ENCODE results near the gene ULK4. TPM values are rescaled to one million over a fixed set of nuclear protein-coding genes. Genes with fewer than 3 reads are reported as not detected.

ULK4 gene
- total and polyA plus RNA-seq, 9 of the 15 experiments (the other 6 are each of a cell fraction or from before 2014, with no cell fraction given), result 3.0 to 5.9 (median 3.5) TPM

- TF ChIP-seq KDM1A (IDR thresholded peaks at IDR 0.05), result peak; percentile 32 to 34; a peak in 1 of 4 replicates
- peak; percentile 45; the same call in 1 of the 2 replicates for TF ChIP-seq TCF7 (IDR thresholded peaks at IDR 0.05; ENCODE audit: borderline replicate concordance)
- TF ChIP-seq MIER1 (IDR thresholded peaks at IDR 0.05; ENCODE audit: low read depth), result no peak
- TF ChIP-seq, protein P1, sequence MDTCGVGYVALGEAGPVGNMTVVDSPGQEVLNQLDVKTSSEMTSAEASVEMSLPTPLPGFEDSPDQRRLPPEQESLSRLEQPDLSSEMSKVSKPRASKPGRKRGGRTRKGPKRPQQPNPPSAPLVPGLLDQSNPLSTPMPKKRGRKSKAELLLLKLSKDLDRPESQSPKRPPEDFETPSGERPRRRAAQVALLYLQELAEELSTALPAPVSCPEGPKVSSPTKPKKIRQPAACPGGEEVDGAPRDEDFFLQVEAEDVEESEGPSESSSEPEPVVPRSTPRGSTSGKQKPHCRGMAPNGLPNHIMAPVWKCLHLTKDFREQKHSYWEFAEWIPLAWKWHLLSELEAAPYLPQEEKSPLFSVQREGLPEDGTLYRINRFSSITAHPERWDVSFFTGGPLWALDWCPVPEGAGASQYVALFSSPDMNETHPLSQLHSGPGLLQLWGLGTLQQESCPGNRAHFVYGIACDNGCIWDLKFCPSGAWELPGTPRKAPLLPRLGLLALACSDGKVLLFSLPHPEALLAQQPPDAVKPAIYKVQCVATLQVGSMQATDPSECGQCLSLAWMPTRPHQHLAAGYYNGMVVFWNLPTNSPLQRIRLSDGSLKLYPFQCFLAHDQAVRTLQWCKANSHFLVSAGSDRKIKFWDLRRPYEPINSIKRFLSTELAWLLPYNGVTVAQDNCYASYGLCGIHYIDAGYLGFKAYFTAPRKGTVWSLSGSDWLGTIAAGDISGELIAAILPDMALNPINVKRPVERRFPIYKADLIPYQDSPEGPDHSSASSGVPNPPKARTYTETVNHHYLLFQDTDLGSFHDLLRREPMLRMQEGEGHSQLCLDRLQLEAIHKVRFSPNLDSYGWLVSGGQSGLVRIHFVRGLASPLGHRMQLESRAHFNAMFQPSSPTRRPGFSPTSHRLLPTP (IDR thresholded peaks at IDR 0.05; ENCODE audit: borderline replicate concordance, extremely low read depth, insufficient read length), result no peak
- TF ChIP-seq EGR1 (conservative IDR thresholded peaks at IDR 0.05), result peak; percentile 95
- peak; percentile 81; the same call in 1 of the 2 replicates for TF ChIP-seq NR3C1 (CRISPR knock-in tag; IDR thresholded peaks at IDR 0.05)
- TF ChIP-seq TRIM24 (IDR thresholded peaks at IDR 0.05), result peak in 1 of 2 experiments; percentile 60; a peak in 2 of 4 replicates
- TF ChIP-seq TBL1XR1 (IDR thresholded peaks at IDR 0.05; ENCODE audit: low read length in 2 of 2), result peak; percentile 57 to 77; a peak in 2 of 4 replicates
- no peak for TF ChIP-seq KHSRP (IDR thresholded peaks at IDR 0.05)
- 0 out of 2 replicates have a peak, but pooled peaks have one; percentile 62 for TF ChIP-seq FOXJ2 (tag; IDR thresholded peaks at IDR 0.05)
- no peak for TF ChIP-seq BRCA1 (IDR thresholded peaks at IDR 0.05)
- TF ChIP-seq BRCA1 (CRISPR knock-in tag; IDR thresholded peaks at IDR 0.05), result peak; percentile 48; the same call in 1 of the 2 replicates
- TF ChIP-seq FOXA3 (CRISPR knock-in tag; conservative IDR thresholded peaks at IDR 0.05 in 1 of 2, IDR thresholded peaks at IDR 0.05 in 1 of 2), result peak in 1 of 2 experiments; percentile 29; a peak in 1 of 4 replicates
Measured at GRCh38 chr3:41198950-41199865, 762.7 kb downstream of the ULK4 start, which contains the start of gene CTNNB1 (continued).

Measured in K562 (cell line).